HS-5 (cell line): ENCODE data around the gene RAET1G.
"Not testable (repeated sequence)": the region's sequence is repeated elsewhere in the genome, so short reads cannot be mapped to it uniquely, and the experiment has no call there.

Source experiments
- DNase-seq: peaks from one replicate; pipeline ENCODE4 v3.0.0-alpha.2; 2012; ENCODE audit warnings: low read depth

The RAET1G gene

GRCh38 chr6:149913540-149914240, 9.2 kb downstream of the RAET1G start:
- no peak for DNase-seq

- no peak for DNase-seq
These were observed 9.8 kb downstream of the RAET1G start for GRCh38 chr6:149913085-149913484.

GRCh38 chr6:149912680-149913079, 10.2 kb downstream of the RAET1G start:
- DNase-seq: not testable (repeated sequence)

- DNase-seq: no peak
These were observed 12.2 kb downstream of the RAET1G start for GRCh38 chr6:149910721-149911151.

- no peak for DNase-seq
These were observed 13.0 kb downstream of the RAET1G start for GRCh38 chr6:149909701-149910470.

- not testable (repeated sequence) for DNase-seq
These were observed 14.4 kb downstream of the RAET1G start for GRCh38 chr6:149908480-149908879.

- no peak for DNase-seq
These were observed 15.6 kb downstream of the RAET1G start for GRCh38 chr6:149907317-149907716.

GRCh38 chr6:149906405-149906804, 16.5 kb downstream of the RAET1G start:
- DNase-seq: no peak

- no peak for DNase-seq
These were observed 17.0 kb downstream of the RAET1G start for GRCh38 chr6:149905911-149906371.

GRCh38 chr6:149905371-149905910, 17.5 kb downstream of the RAET1G start:
- no peak for DNase-seq

GRCh38 chr6:149904661-149905370, 18.1 kb downstream of the RAET1G start:
- DNase-seq: no peak

GRCh38 chr6:149903938-149904611, 18.8 kb downstream of the RAET1G start:
- no peak for DNase-seq

- no peak for DNase-seq
These were observed 21.3 kb downstream of the RAET1G start for GRCh38 chr6:149901444-149902140.

GRCh38 chr6:149900620-149901443, 22.1 kb downstream of the RAET1G start:
- no peak for DNase-seq

- DNase-seq: no peak
These were observed 22.8 kb downstream of the RAET1G start for GRCh38 chr6:149899926-149900619.

- no peak for DNase-seq
These were observed 23.4 kb downstream of the RAET1G start for GRCh38 chr6:149899486-149899885.

- DNase-seq: no peak
These were observed 24.0 kb downstream of the RAET1G start for GRCh38 chr6:149898966-149899365.

- DNase-seq: no peak
These were observed 24.8 kb downstream of the RAET1G start, which contains the start of gene RAET1E for GRCh38 chr6:149897855-149898744. RAET1E (minus strand) TSS chr6:149898113; CDS start chr6:149890901, 7,212 bp downstream.
